HG03139 (cell line): Measurements from ENCODE around the gene C1QL1.

Experiments used
- ATAC-seq: cut with Tn5 transposase; IDR thresholded peaks from one replicate; pipeline ENCODE4 v1.9.1; 2021; ENCODE audit not compliant: unreplicated experiment

C1QL1 gene

GRCh38 chr17:44989552-44990138 lies 21.5 kb upstream of the C1QL1 start:
- no peak for ATAC-seq

- no peak for ATAC-seq
These were observed 20.2 kb upstream of the C1QL1 start for GRCh38 chr17:44988044-44988942.

GRCh38 chr17:44983563-44983962 lies 15.5 kb upstream of the C1QL1 start:
- ATAC-seq, result no peak

GRCh38 chr17:44982113-44982702 lies 14.1 kb upstream of the C1QL1 start:
- no peak for ATAC-seq

DNA sequence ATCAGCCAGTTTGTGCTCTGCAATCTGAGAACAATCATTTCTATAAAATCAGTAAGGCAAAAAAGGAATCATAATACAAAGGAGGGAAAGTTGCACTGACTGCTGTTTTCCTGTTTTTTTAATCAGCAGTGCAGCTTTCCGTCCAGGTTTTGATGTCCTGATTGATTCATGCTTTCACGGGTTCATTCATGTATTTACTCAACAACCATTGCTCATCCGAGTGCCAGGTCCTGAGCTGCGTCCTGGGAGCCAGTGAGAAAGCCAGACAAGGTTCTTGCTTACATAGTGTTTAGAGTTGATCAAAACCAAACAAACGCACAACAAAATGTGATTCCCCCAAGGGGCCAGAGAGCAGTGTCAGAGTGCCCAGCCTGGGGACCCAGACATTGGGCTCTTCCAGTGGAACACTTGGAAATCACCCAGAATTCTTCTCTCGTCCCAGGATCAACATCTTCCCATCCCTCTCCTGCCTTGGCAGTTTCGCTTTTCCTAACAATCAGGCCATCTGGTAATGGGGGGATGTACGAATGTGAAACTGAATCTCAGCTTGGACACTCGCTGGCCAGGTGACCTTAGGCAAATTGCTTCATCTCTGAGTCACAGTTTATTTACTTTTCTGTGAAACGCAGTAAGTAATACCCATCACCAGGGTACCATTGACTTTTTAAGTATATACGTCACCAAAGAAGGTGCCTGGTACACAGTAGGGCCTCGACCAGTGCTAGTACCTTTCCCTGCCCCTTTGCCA lies 13.3 kb upstream of the C1QL1 start:
- ATAC-seq, result no peak

- no peak for ATAC-seq
These were observed 11.4 kb upstream of the C1QL1 start for GRCh38 chr17:44979426-44979995.

DNA sequence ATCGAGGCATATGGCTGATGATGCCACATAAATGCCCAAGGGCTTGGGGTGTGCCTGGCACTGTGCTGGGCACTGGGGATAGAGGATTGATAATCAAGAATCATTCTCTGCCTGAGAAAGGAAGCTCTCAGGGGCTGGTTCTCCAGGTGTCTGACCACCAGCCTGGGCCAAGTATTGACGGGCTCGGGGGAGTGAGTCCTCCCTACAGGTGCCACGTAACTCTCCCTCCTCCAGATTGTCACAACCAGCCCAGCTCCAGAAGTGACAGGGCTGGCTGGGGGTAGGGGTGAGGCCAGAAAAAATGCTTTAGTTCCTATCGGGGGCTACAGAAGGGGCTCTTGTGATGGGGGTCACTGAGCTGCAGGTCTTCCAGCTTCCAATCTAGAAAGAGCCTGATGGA lies 10.7 kb upstream of the C1QL1 start:
- no peak for ATAC-seq

- no peak for ATAC-seq
These were observed 9.9 kb upstream of the C1QL1 start for GRCh38 chr17:44977814-44978550.

DNA sequence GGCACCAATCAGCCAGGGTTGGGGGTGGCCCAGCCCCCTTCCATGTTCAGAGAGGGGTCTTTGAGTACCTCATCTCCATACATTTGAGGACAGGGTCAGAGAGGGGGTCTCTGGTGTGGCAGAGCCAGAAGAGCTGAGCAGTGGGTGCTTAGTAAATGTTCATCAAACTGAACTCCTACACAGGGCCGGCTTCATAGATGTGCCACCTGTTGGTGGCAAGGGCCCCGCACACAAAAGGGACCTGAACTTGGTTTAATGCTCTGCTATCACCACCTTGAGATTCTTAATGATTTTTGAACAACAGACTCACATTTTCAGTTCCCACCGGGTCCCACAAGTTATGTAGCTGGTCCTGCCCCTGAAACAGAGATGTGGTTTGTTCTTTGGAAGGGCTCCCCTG lies 9.0 kb upstream of the C1QL1 start:
- ATAC-seq, result no peak

GRCh38 chr17:44976206-44976605 lies 8.1 kb upstream of the C1QL1 start:
- ATAC-seq, result no peak

GRCh38 chr17:44972953-44973352 lies 4.8 kb upstream of the C1QL1 start:
- ATAC-seq, result no peak

DNA sequence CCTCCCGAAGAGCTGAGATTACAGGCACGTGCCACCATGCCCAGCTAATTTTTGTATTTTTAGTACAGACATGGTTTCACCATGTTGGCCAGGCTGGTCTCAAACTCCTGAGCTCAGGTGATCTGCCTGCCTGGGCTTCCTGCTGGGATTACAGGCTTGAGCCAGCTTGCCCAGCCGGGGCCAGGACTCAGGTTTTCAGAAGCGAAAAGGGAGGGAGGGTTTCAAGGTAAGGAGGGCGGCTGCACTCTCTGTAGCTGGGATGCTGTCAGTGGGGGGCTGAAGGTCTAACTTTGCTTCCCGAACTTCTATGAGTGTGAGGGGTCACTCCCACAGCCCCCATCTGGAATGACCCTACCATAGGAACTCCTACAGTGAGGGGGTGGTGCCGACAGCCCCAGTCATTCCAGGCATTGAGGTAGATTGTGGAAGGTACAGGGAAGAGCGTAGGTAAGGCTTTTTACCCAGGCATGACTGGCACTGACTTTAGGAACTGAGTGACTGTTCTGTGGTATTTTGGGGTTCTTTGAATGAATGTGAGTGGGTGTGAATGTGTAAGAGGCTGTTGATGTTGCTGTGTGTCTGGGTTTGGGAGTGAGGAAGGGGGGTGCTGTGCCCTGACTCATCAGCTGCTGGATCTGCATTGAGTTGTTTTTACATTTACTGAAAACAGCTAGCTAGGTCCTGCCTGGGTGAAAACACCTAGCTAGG lies 3.8 kb upstream of the C1QL1 start:
- no peak for ATAC-seq

DNA sequence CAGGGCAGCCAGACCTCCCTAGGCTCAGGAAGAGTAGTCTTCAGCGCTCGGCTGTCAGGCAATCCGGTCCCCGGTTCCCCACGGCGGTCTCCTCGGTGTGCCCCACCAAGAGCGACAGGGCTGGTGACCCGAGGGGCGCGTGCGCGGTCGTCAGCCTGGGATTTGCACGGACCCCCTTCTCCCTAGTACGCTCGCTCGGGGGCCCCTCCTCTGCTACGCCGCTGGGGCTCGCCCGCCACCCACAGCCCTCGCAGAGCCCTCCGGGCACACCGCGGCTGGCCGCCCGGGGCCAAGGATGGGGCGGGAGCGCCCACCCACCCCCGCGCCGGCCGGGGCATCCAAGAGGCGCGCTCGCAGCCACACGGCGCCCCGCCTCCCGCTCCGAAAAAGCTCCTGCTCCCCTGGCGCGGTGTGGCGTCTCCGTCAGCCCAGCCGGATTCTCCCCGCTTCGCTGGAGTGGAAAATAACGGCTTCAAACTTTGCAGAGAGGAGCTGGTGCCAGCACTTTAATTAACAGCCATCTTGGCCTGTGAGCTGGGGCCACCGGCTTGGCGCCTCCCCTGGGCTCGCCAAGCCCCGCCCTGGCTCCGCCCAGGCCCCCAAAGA lies 2.1 kb upstream of the C1QL1 start:
- ATAC-seq, result no peak

- no peak for ATAC-seq
These were observed 1.2 kb upstream of the C1QL1 start for GRCh38 chr17:44969144-44969780.

GRCh38 chr17:44967907-44968224 lies 237 bp downstream of the C1QL1 start:
- no peak for ATAC-seq

DNA sequence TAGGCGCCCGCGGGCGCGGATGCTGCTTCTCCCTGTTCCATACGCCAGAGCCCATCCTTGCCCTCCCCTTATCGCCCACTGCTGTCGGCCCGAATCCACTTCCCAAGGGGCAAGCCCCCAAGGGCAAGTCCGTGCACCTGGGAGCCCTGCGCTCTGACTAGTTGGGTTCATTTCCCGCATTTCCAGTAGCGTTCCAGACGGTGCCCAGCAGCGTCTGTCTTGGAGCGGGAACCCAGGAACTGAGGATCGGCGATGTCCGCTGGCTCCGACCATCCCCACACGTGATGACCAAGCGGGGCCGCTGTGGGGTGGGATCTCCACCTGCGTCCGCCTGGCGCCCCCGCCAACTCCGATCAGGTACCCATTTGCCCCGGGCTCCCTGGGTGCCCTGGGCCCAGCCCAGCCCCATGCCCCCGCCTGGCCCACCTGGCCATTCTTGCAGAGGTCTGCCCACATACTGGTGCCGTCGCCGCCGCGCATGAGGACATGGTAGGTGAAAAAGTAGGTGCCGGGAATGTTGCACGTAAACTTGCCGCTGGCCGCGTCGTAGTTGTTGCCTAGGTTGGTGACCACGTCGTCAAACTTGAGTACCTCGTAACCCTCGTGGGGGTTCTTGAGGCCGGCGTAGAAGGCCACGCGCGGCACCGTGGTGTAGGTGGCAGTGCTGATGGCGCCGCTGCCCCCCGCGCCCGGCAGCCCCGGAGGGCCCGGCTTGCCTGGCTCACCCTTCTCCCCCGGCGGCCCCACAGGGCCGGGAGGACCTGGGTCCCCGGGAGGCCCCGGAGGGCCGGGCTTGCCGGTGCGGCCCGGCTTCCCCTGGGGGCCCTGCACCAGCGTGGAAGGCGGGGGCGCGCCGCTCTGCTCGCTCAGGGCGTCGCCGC lies 837 bp downstream of the C1QL1 start:
- no peak for ATAC-seq

DNA sequence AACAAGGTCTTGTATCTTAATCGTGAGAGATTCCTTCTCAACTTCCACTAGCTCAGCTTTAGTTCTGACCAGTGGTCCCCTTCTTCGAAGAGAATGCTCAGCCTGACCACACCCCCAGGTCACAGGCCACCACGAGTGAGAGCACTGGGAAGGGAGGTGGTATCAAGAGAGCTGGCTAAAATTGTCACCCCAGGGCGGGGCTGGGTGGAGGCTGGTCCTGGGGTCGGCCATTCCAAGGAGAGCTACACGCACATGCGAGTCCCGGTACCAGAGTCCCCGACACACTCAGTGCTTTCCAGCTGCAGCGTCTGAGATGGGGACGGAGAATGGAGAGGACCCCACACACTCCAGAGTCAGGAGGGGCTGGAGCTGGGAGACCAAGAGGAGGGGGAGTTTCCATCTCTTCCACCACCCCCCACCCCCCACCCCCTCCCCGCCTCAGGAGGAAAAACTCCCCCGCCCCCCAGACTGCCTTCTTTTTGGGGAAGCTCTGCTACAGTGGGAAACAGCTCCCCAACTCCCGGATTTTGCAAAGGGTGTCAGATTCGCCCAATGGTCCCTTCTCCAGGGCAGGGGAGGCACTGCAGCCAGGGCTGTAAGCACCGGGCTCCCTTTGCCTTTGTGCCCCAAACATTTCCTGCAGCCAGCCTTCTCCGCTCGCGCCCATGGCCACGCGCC lies 1.6 kb downstream of the C1QL1 start:
- ATAC-seq, result no peak
